ENCODE data around the gene NAALADL2. TPM values are rescaled to one million over a fixed set of nuclear protein-coding genes. Genes with fewer than 3 reads are reported as not detected.
A peak's percentile ranks its signal among the peaks of the same experiment; 100 is the strongest.

Gene NAALADL2
- total and polyA plus RNA-seq, 2 of the 4 experiments (the other 2 are of a cell fraction), result 3.8 to 19.2 TPM

DNA sequence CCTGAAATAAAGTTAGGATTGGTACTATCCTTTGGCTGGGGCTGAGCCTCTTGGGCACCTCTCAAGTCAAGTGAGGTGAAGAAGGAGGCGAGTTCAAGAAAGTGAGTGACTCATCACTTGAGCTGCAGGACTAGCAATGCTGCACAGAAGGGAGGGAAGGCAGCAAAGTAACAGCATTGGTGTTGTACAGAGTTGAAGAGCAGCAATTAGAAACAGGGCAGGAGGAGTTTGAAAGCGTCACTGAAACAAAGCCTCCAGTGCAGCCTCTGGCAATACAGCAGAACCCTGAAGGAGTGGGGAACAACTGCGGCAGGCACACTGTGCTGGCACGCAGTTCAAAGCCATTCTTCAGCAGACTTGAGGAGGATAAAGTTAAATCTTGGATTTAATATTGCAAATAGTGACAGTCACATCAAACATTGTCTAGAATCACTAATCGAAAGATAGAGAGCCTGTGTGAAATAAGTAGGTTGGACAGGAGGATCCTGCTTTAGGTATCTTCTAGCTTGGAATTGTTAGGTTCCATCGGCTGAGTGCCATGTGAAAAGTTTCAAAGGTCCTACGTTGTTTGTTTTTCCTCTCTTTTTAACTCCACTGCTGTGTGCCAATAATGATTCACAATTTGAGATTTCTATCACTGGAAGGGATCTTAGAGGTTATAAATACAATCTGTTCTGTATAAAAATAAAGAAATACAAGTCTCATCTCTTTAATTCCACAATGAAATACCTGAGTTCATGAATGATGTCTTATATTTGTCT lies 479.8 kb downstream of the NAALADL2 start:
- Histone ChIP-seq H2AFZ (replicated peaks; ENCODE audit: low read length, poor library complexity) (peak overlapping the region; percentile 74), H3K36me3 (ENCODE audit: control insufficient read depth, insufficient read depth, low read length) (no peaks in the 10 kb centered on the region), H3K23ac (ENCODE audit: low read depth, low read length) (peak overlapping the region; percentile 67), H4K5ac (ENCODE audit: low read depth, low read length) (peak overlapping the region; percentile 37; the same call in 1 of the 2 replicates), H3K9me1 (ENCODE audit: insufficient read depth, low read length) (peaks cover 5% of the 10 kb centered on the region; the same call in 1 of the 2 replicates), H3K56ac (ENCODE audit: extremely low read depth, insufficient read depth, low read length) (no peak overlapping the region), H3K14ac (replicated peaks; ENCODE audit: low read depth, low read length) (peak overlapping the region; percentile 61), H2BK120ac (ENCODE audit: low read depth, low read length) (peak overlapping the region; percentile 91), H3K4me2 (ENCODE audit: low read depth, low read length) (peak overlapping the region; percentile 53; the same call in 1 of the 2 replicates), H2BK5ac (ENCODE audit: low read depth, low read length, poor library complexity, severe bottlenecking) (peak overlapping the region; percentile 14), H3K18ac (ENCODE audit: low read depth, low read length) (peak overlapping the region; percentile 51), H3K4me1 (ENCODE audit: control insufficient read depth, insufficient read depth, low read length) (peaks cover 5% of the 10 kb centered on the region), H3K9me3 (ENCODE audit: control insufficient read depth, insufficient read depth, low read length) (no peaks in the 10 kb centered on the region), H4K8ac (ENCODE audit: low read depth in 2 of 2, low read length in 2 of 2) (peak overlapping the region in 1 of 2 experiments; percentile 74; a peak in 1 of 4 replicates), H2BK15ac (ENCODE audit: low read depth, low read length) (peak overlapping the region; percentile 61; the same call in 1 of the 3 replicates), H2AK5ac (ENCODE audit: low read depth, low read length) (no peak overlapping the region), H3K79me1 (ENCODE audit: low read depth in 1 of 2, low read length in 2 of 2) (no peaks in the 10 kb centered on the region), H3K27ac (ENCODE audit: insufficient read depth, low read length) (peak overlapping the region; percentile 53; the same call in 1 of the 2 replicates), H3K4me3 (ENCODE audit: insufficient read depth, low read depth, low read length) (no peak overlapping the region), H3K9ac (ENCODE audit: low read depth, low read length) (no peak overlapping the region), H2BK20ac (ENCODE audit: low read depth, low read length) (peak overlapping the region; percentile 77), H4K91ac (ENCODE audit: insufficient read depth, low read depth, low read length) (peak overlapping the region; percentile 75; the same call in 1 of the 2 replicates), H2AK9ac (replicated peaks; ENCODE audit: low read depth, low read length, poor library complexity) (peak overlapping the region; percentile 18), H3K27me3 (ENCODE audit: control insufficient read depth, insufficient read depth, low read length) (no peaks in the 10 kb centered on the region), H3K4ac (ENCODE audit: low read depth, low read length) (peak overlapping the region; percentile 81), H4K20me1 (ENCODE audit: insufficient read depth, low read length) (no peaks in the 10 kb centered on the region)
- BruUV-seq (replicated peaks), result no TSS peak
- in situ Hi-C loops (cut with MboI; ENCODE audit: low sequenced_read_pairs) (no loop called here), intact Hi-C loops (cut with micrococcal nuclease) (no loop called here), dilution Hi-C loops (cut with HindIII; ENCODE audit: low sequenced_read_pairs, unreplicated experiment) (no loop called here)
- ChIA-PET CTCF (interaction anchor here (0.8 kb wide), 1 partner anchor 19 kb away, joined by 3 read pairs; no protein-coding TSS in a partner anchor), POLR2A (ENCODE audit: unreplicated experiment) (no interaction called here)
- 68% methylated on average over 2 of the region's 7 CpGs; no CpG with 5 or more reads in 1 of the 2 experiments for WGBS, 2 experiments (ENCODE audit: extremely low coverage in 2 of 2, insufficient read length in 1 of 2)
- ATAC-seq (ENCODE audit: low read depth) (peak; percentile 74), DNase-seq (peak; percentile 73)
- no peak for TF ChIP-seq MAZ (IDR thresholded peaks at IDR 0.05; ENCODE audit: borderline replicate concordance, low read depth, low read length)
- TF ChIP-seq RCOR1 (IDR thresholded peaks at IDR 0.05; ENCODE audit: insufficient replicate concordance, low read length), result no peak
- TF ChIP-seq RFX5 (IDR thresholded peaks at IDR 0.05; ENCODE audit: low read depth, low read length), result no peak
- TF ChIP-seq POLR2A (IDR thresholded peaks at IDR 0.05; ENCODE audit: low read depth, low read length), result no peak
- no peak for TF ChIP-seq BHLHE40 (IDR thresholded peaks at IDR 0.05; ENCODE audit: low read depth, low read length)
- TF ChIP-seq NFE2L2 (IDR thresholded peaks at IDR 0.05; ENCODE audit: low read depth, low read length), result no peak
- TF ChIP-seq MXI1 (IDR thresholded peaks at IDR 0.05; ENCODE audit: borderline replicate concordance, low read depth, low read length), result no peak
- TF ChIP-seq, protein P1, sequence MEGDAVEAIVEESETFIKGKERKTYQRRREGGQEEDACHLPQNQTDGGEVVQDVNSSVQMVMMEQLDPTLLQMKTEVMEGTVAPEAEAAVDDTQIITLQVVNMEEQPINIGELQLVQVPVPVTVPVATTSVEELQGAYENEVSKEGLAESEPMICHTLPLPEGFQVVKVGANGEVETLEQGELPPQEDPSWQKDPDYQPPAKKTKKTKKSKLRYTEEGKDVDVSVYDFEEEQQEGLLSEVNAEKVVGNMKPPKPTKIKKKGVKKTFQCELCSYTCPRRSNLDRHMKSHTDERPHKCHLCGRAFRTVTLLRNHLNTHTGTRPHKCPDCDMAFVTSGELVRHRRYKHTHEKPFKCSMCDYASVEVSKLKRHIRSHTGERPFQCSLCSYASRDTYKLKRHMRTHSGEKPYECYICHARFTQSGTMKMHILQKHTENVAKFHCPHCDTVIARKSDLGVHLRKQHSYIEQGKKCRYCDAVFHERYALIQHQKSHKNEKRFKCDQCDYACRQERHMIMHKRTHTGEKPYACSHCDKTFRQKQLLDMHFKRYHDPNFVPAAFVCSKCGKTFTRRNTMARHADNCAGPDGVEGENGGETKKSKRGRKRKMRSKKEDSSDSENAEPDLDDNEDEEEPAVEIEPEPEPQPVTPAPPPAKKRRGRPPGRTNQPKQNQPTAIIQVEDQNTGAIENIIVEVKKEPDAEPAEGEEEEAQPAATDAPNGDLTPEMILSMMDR (conservative IDR thresholded peaks at IDR 0.05; ENCODE audit: low read depth, low read length), result no peak

Data from IMR-90 (cell line).